ENCODE results near the gene ONECUT2.

The ONECUT2 gene

GRCh38 chr18:57439609-57439968 lies 4.4 kb downstream of the ONECUT2 start:
- TF ChIP-seq EZH2 (IDR thresholded peaks at IDR 0.05) (no peak), POLR2AphosphoS5 (IDR thresholded peaks at IDR 0.05; ENCODE audit: borderline replicate concordance, low read depth, low read length) (no peak)
- H3K27ac ChIP-seq, result no peak overlapping the region
- no peaks in the 10 kb centered on the region for H3K36me3 ChIP-seq (ENCODE audit: insufficient read depth, low read length)
- no peaks in the 10 kb centered on the region for H3K9me3 ChIP-seq (ENCODE audit: low read depth, low read length)
- no peak overlapping the region for H3K4me3 ChIP-seq
- no peak for DNase-seq (ENCODE audit: low read depth, low spot score)
- no peak overlapping the region for H3K9ac ChIP-seq (ENCODE audit: insufficient read length)

GRCh38 chr18:57439985-57440330 lies 4.8 kb downstream of the ONECUT2 start:
- Histone ChIP-seq H3K4me3 (no peak overlapping the region), H3K9me3 (ENCODE audit: low read depth, low read length) (no peaks in the 10 kb centered on the region), H3K27ac (no peak overlapping the region), H3K36me3 (ENCODE audit: insufficient read depth, low read length) (no peaks in the 10 kb centered on the region), H3K9ac (ENCODE audit: insufficient read length) (no peak overlapping the region)
- DNase-seq (ENCODE audit: low read depth, low spot score), result no peak
- TF ChIP-seq FOXP2 (optimal IDR thresholded peaks at IDR 0.05; ENCODE audit: control extremely low read depth, extremely low read length, insufficient read depth) (no peak), POLR2AphosphoS5 (IDR thresholded peaks at IDR 0.05; ENCODE audit: borderline replicate concordance, low read depth, low read length) (no peak), EZH2 (IDR thresholded peaks at IDR 0.05) (no peak)

- Histone ChIP-seq H3K9me3 (ENCODE audit: low read depth, low read length) (no peaks in the 10 kb centered on the region), H3K9ac (ENCODE audit: insufficient read length) (no peak overlapping the region), H3K36me3 (ENCODE audit: insufficient read depth, low read length) (no peaks in the 10 kb centered on the region), H3K4me3 (no peak overlapping the region), H3K27ac (no peak overlapping the region)
- no peak for DNase-seq (ENCODE audit: low read depth, low spot score)
- TF ChIP-seq EZH2 (IDR thresholded peaks at IDR 0.05) (no peak), FOXP2 (optimal IDR thresholded peaks at IDR 0.05; ENCODE audit: control extremely low read depth, extremely low read length, insufficient read depth) (no peak), POLR2AphosphoS5 (IDR thresholded peaks at IDR 0.05; ENCODE audit: borderline replicate concordance, low read depth, low read length) (no peak)
Observed at GRCh38 chr18:57440331-57441070, 5.3 kb downstream of the ONECUT2 start.

GRCh38 chr18:57441071-57441794 lies 6.1 kb downstream of the ONECUT2 start:
- Histone ChIP-seq H3K36me3 (ENCODE audit: insufficient read depth, low read length) (no peaks in the 10 kb centered on the region), H3K9ac (ENCODE audit: insufficient read length) (no peak overlapping the region), H3K27ac (no peak overlapping the region), H3K4me3 (no peak overlapping the region), H3K9me3 (ENCODE audit: low read depth, low read length) (no peaks in the 10 kb centered on the region)
- no peak for DNase-seq (ENCODE audit: low read depth, low spot score)
- TF ChIP-seq EZH2 (IDR thresholded peaks at IDR 0.05), result no peak
- TF ChIP-seq POLR2AphosphoS5 (IDR thresholded peaks at IDR 0.05; ENCODE audit: borderline replicate concordance, low read depth, low read length), result no peak
- TF ChIP-seq FOXP2 (optimal IDR thresholded peaks at IDR 0.05; ENCODE audit: control extremely low read depth, extremely low read length, insufficient read depth), result no peak

- Histone ChIP-seq H3K36me3 (ENCODE audit: insufficient read depth, low read length) (no peaks in the 10 kb centered on the region), H3K4me3 (no peak overlapping the region), H3K9ac (ENCODE audit: insufficient read length) (no peak overlapping the region), H3K27ac (no peak overlapping the region), H3K9me3 (ENCODE audit: low read depth, low read length) (no peaks in the 10 kb centered on the region)
- TF ChIP-seq EZH2 (IDR thresholded peaks at IDR 0.05) (no peak), POLR2AphosphoS5 (IDR thresholded peaks at IDR 0.05; ENCODE audit: borderline replicate concordance, low read depth, low read length) (no peak), FOXP2 (optimal IDR thresholded peaks at IDR 0.05; ENCODE audit: control extremely low read depth, extremely low read length, insufficient read depth) (no peak)
- no peak for DNase-seq (ENCODE audit: low read depth, low spot score)
Observed at GRCh38 chr18:57443247-57443646, 8.1 kb downstream of the ONECUT2 start.

- H3K27ac ChIP-seq, result no peak overlapping the region
- TF ChIP-seq FOXP2 (optimal IDR thresholded peaks at IDR 0.05; ENCODE audit: control extremely low read depth, extremely low read length, insufficient read depth) (no peak), POLR2AphosphoS5 (IDR thresholded peaks at IDR 0.05; ENCODE audit: borderline replicate concordance, low read depth, low read length) (no peak), EZH2 (IDR thresholded peaks at IDR 0.05) (no peak)
- H3K9ac ChIP-seq (ENCODE audit: insufficient read length), result no peak overlapping the region
- no peak overlapping the region for H3K4me3 ChIP-seq
- no peaks in the 10 kb centered on the region for H3K9me3 ChIP-seq (ENCODE audit: low read depth, low read length)
- no peaks in the 10 kb centered on the region for H3K36me3 ChIP-seq (ENCODE audit: insufficient read depth, low read length)
- DNase-seq (ENCODE audit: low read depth, low spot score), result no peak
Observed at GRCh38 chr18:57443702-57444101, 8.5 kb downstream of the ONECUT2 start.

GRCh38 chr18:57444301-57444759 lies 9.2 kb downstream of the ONECUT2 start:
- TF ChIP-seq POLR2AphosphoS5 (IDR thresholded peaks at IDR 0.05; ENCODE audit: borderline replicate concordance, low read depth, low read length) (no peak), FOXP2 (optimal IDR thresholded peaks at IDR 0.05; ENCODE audit: control extremely low read depth, extremely low read length, insufficient read depth) (no peak), EZH2 (IDR thresholded peaks at IDR 0.05) (no peak)
- Histone ChIP-seq H3K36me3 (ENCODE audit: insufficient read depth, low read length) (no peaks in the 10 kb centered on the region), H3K9ac (ENCODE audit: insufficient read length) (no peak overlapping the region), H3K4me3 (no peak overlapping the region), H3K27ac (no peak overlapping the region), H3K9me3 (ENCODE audit: low read depth, low read length) (no peaks in the 10 kb centered on the region)
- no peak for DNase-seq (ENCODE audit: low read depth, low spot score)

- Histone ChIP-seq H3K9me3 (ENCODE audit: low read depth, low read length) (no peaks in the 10 kb centered on the region), H3K27ac (no peak overlapping the region), H3K4me3 (no peak overlapping the region), H3K36me3 (ENCODE audit: insufficient read depth, low read length) (no peaks in the 10 kb centered on the region), H3K9ac (ENCODE audit: insufficient read length) (no peak overlapping the region)
- DNase-seq (ENCODE audit: low read depth, low spot score), result no peak
- TF ChIP-seq FOXP2 (optimal IDR thresholded peaks at IDR 0.05; ENCODE audit: control extremely low read depth, extremely low read length, insufficient read depth), result no peak
- no peak for TF ChIP-seq EZH2 (IDR thresholded peaks at IDR 0.05)
- TF ChIP-seq POLR2AphosphoS5 (IDR thresholded peaks at IDR 0.05; ENCODE audit: borderline replicate concordance, low read depth, low read length), result no peak
Observed at GRCh38 chr18:57445488-57446319, 10.5 kb downstream of the ONECUT2 start.

All from SK-N-MC (cell line).